ENCODE data around the gene SMIM20. TPM values are rescaled to one million over a fixed set of nuclear protein-coding genes. Genes with fewer than 3 reads are reported as not detected.

Gene SMIM20
- total and polyA plus RNA-seq, 2 experiments from 2014 or later = 35.6 to 53.0 TPM

DNA sequence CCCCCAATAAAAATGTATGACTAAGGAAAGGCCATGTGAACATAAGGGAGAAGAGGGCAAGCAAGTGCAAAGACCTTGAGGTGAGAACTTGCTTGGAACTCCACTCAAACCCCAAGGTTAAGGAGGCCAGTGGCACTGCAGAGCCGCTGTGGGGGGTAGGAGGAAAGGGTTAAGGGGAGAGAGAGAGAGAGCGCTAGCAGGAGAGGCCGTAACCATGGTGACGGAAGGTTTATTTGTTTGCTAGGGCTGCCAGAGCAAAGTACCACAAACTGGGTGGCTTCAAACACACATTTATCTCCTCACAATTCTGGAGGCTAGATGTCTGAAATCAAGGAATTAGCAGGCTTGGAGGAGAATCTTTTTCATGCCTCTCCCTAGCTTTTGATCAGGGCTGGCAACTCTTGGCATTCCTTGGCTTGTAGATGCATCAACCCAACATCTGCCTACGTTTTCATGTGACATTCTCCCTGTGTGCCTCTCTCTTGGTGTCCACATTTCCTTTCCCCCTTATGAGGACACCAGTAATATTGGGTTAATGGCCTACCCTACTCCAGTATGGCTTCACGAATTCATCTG is 35.2 kb downstream of the SMIM20 start:
- no peak overlapping the region for H3K9ac ChIP-seq
- H3K4me2 ChIP-seq (ENCODE audit: unreplicated experiment) = no peak overlapping the region
- TF ChIP-seq EZH2phosphoT487 (IDR thresholded peaks at IDR 0.05; ENCODE audit: insufficient read depth, low read depth) (no peak), EZH2 (IDR thresholded peaks at IDR 0.05; ENCODE audit: insufficient read depth, poor library complexity, severe bottlenecking) (no peak)
- DNase-seq = no peak
- H3F3A ChIP-seq (ENCODE audit: insufficient read depth) = no peaks in the 10 kb centered on the region
- no peaks in the 10 kb centered on the region for H3K36me3 ChIP-seq (ENCODE audit: low read depth)
- WGBS, 2 experiments (ENCODE audit: low coverage in 1 of 2, low lambda C conversion rate in 2 of 2, missing lambda C conversion rate in 2 of 2) = 71 to 77% methylated on average over 6 of the region's 6 CpGs
- H4K20me1 ChIP-seq (ENCODE audit: insufficient read depth) = no peaks in the 10 kb centered on the region
- peaks cover 15% of the 10 kb centered on the region; the same call in 1 of the 2 replicates for H3K27me3 ChIP-seq (replicated peaks; ENCODE audit: insufficient read depth)
- no peaks in the 10 kb centered on the region for H3K79me2 ChIP-seq (ENCODE audit: insufficient read depth)
- no peak overlapping the region for H3K27ac ChIP-seq
- no peaks in the 10 kb centered on the region for H3K4me1 ChIP-seq (ENCODE audit: insufficient read depth)
- H3K9me3 ChIP-seq (ENCODE audit: low read depth) = no peaks in the 10 kb centered on the region
- in situ Hi-C loops (cut with MboI) = no loop called here
- no peaks in the 10 kb centered on the region for H3K9me2 ChIP-seq (ENCODE audit: insufficient read depth)
- no peak overlapping the region for H3K4me3 ChIP-seq
- H2AFZ ChIP-seq = no peak overlapping the region

DNA sequence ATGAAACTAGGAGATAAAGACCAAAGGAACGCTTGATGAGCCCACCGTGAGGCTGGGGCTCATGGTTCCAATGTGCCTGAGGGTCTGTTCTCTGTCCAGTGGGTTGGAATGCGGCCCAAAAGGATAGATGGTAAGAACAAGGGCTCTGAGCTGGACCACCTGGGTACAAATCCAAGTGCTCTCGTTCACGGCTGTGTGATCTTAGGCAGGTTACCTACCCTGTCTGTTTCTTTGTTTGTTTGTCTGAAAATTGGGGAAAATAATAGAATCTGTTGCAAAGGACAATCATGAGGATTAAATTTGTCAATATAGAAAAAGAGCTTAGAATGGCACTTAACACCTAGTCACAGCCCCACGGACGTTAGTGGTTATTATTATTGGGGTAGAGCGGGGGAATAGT is 36.0 kb downstream of the SMIM20 start:
- Histone ChIP-seq H3K4me3 (no peak overlapping the region), H4K20me1 (ENCODE audit: insufficient read depth) (no peaks in the 10 kb centered on the region), H3K4me2 (ENCODE audit: unreplicated experiment) (no peak overlapping the region), H2AFZ (no peak overlapping the region), H3K9ac (no peak overlapping the region), H3K79me2 (ENCODE audit: insufficient read depth) (no peaks in the 10 kb centered on the region), H3K27ac (no peak overlapping the region), H3K4me1 (ENCODE audit: insufficient read depth) (no peaks in the 10 kb centered on the region), H3K9me2 (ENCODE audit: insufficient read depth) (no peaks in the 10 kb centered on the region), H3K27me3 (replicated peaks; ENCODE audit: insufficient read depth) (peaks cover 15% of the 10 kb centered on the region), H3K36me3 (ENCODE audit: low read depth) (no peaks in the 10 kb centered on the region), H3F3A (ENCODE audit: insufficient read depth) (no peaks in the 10 kb centered on the region), H3K9me3 (ENCODE audit: low read depth) (no peaks in the 10 kb centered on the region)
- WGBS, 2 experiments (ENCODE audit: low coverage in 1 of 2, low lambda C conversion rate in 2 of 2, missing lambda C conversion rate in 2 of 2) = 73 to 75% methylated on average over 8 of the region's 8 CpGs
- TF ChIP-seq EZH2phosphoT487 (IDR thresholded peaks at IDR 0.05; ENCODE audit: insufficient read depth, low read depth) = no peak
- TF ChIP-seq EZH2 (IDR thresholded peaks at IDR 0.05; ENCODE audit: insufficient read depth, poor library complexity, severe bottlenecking) = no peak
- no peak for DNase-seq
- in situ Hi-C loops (cut with MboI) = no loop called here

DNA sequence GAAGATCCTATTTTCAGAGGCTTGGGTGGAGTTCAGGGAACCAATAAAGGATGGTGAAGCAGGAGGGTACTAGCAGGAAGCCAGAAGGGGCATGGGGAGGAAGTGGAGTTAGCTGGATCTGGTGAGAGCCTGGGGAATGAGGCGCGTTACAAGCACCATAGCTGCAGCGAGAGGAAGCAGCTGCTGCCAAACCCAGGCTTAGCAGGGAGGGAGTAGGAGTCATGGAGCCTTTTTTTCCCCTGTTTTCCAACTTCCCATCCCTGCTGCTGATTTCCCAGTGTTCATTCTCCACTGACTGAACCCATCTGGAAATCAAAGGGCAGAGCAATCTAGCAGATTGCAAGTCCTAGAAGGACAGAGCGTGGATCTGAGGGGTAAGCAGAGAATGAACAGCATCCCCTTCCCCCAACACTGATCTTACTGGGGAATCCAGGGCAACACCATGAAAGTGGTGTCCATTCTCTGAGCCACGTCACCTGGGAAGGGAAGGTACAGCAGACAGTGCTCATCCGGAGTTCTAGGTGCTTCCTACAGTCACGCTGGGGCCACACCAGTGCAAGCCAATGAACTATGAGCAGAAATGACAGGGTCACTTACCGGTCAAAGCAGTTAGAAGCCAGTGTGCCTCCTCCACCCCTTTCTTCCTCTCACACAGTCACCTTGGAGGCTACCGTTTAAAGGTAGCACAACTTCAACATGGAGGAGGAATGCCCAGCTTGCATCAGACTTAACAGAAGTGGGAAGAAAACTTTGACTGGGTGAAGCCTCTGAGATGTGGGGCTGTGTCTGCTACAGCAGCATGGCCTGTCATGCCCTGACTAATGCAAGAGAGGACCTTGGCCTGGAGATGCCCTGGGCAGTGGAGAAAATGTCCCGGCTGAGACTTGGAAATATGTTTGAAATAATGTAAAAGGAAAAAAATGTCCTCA is 36.7 kb downstream of the SMIM20 start:
- Histone ChIP-seq H3K4me1 (ENCODE audit: insufficient read depth) (no peaks in the 10 kb centered on the region), H3K79me2 (ENCODE audit: insufficient read depth) (no peaks in the 10 kb centered on the region), H3F3A (ENCODE audit: insufficient read depth) (no peaks in the 10 kb centered on the region), H3K27me3 (replicated peaks; ENCODE audit: insufficient read depth) (peaks cover 23% of the 10 kb centered on the region), H3K4me3 (no peak overlapping the region), H3K27ac (no peak overlapping the region), H3K9me3 (ENCODE audit: low read depth) (no peaks in the 10 kb centered on the region), H2AFZ (no peak overlapping the region), H3K36me3 (ENCODE audit: low read depth) (no peaks in the 10 kb centered on the region), H3K9ac (no peak overlapping the region), H4K20me1 (ENCODE audit: insufficient read depth) (no peaks in the 10 kb centered on the region), H3K9me2 (ENCODE audit: insufficient read depth) (no peaks in the 10 kb centered on the region), H3K4me2 (ENCODE audit: unreplicated experiment) (no peak overlapping the region)
- no peak for DNase-seq
- TF ChIP-seq EZH2 (IDR thresholded peaks at IDR 0.05; ENCODE audit: insufficient read depth, poor library complexity, severe bottlenecking) (no peak), EZH2phosphoT487 (IDR thresholded peaks at IDR 0.05; ENCODE audit: insufficient read depth, low read depth) (no peak)
- 77% methylated on average over 10 of the region's 10 CpGs for WGBS, 2 experiments (ENCODE audit: low coverage in 1 of 2, low lambda C conversion rate in 2 of 2, missing lambda C conversion rate in 2 of 2)
- in situ Hi-C loops (cut with MboI) = no loop called here

DNA sequence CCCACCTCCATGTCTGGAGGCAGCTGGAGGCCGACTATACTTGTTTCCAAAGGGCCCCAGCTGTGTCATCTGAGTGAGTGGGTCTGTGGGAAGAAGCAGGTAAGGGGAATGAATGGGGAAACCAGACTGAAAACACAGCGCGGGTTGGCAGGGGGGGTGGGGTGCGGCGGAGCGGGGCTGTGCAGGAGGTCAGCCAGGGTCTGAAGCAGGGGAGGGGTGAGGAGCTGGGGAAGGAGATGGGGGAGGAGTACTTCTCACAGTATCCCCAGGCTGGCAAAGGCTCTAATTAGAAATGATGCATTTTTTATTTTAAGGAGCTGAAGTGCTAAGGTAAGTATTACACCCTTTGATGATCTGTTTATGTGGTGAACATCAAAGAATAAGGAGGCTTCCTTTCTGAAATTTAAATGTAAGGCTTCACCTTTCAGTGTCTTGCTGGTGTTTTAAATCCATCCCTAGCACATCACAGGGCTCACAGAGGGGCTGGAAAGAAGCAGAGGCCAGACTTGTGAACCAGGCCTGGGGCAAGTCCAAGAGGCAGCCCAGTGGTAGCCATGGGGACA is 37.5 kb downstream of the SMIM20 start:
- Histone ChIP-seq H3K4me1 (ENCODE audit: insufficient read depth) (no peaks in the 10 kb centered on the region), H3K27me3 (replicated peaks; ENCODE audit: insufficient read depth) (peaks cover 22% of the 10 kb centered on the region), H3K79me2 (ENCODE audit: insufficient read depth) (no peaks in the 10 kb centered on the region), H3K4me3 (no peak overlapping the region), H4K20me1 (ENCODE audit: insufficient read depth) (no peaks in the 10 kb centered on the region), H3K4me2 (ENCODE audit: unreplicated experiment) (no peak overlapping the region), H3F3A (ENCODE audit: insufficient read depth) (no peaks in the 10 kb centered on the region), H2AFZ (no peak overlapping the region), H3K9me2 (ENCODE audit: insufficient read depth) (no peaks in the 10 kb centered on the region), H3K27ac (no peak overlapping the region), H3K9me3 (ENCODE audit: low read depth) (no peaks in the 10 kb centered on the region), H3K36me3 (ENCODE audit: low read depth) (no peaks in the 10 kb centered on the region), H3K9ac (no peak overlapping the region)
- TF ChIP-seq EZH2 (IDR thresholded peaks at IDR 0.05; ENCODE audit: insufficient read depth, poor library complexity, severe bottlenecking) = no peak
- TF ChIP-seq EZH2phosphoT487 (IDR thresholded peaks at IDR 0.05; ENCODE audit: insufficient read depth, low read depth) = no peak
- in situ Hi-C loops (cut with MboI) = no loop called here
- WGBS, 2 experiments (ENCODE audit: low coverage in 1 of 2, low lambda C conversion rate in 2 of 2, missing lambda C conversion rate in 2 of 2) = 51 to 68% methylated on average over 3 to 6 of the region's 6 CpGs
- DNase-seq = no peak
